ENCODE results near the gene CEP135.

CEP135 gene

GRCh38 chr4:55977811-55978210 lies 29.1 kb downstream of the CEP135 start:
- Histone ChIP-seq H3K9ac (ENCODE audit: low read length) (no peak overlapping the region), H4K91ac (ENCODE audit: low read length) (no peak overlapping the region), H3K4me2 (ENCODE audit: low read length, poor library complexity, severe bottlenecking) (no peak overlapping the region), H4K8ac (ENCODE audit: low read length) (no peak overlapping the region), H2BK5ac (ENCODE audit: low read depth, low read length, poor library complexity, severe bottlenecking) (no peak overlapping the region), H3K36me3 (ENCODE audit: control insufficient read depth in 1 of 2, insufficient read depth in 2 of 2, low read depth in 1 of 2, low read length in 2 of 2) (peaks cover 3 to 64% of the 10 kb centered on the region in 2 experiments), H3K4me1 (ENCODE audit: control insufficient read depth, insufficient read depth, low read depth, low read length) (no peaks in the 10 kb centered on the region), H3K27me3 (ENCODE audit: control insufficient read depth in 1 of 2, insufficient read depth in 1 of 2, low read length in 2 of 2) (no peaks in the 10 kb centered on the region), H3K18ac (ENCODE audit: low read depth in 1 of 2, low read length in 2 of 2) (no peak overlapping the region), H3K79me1 (replicated peaks; ENCODE audit: low read length, poor library complexity, severe bottlenecking) (no peaks in the 10 kb centered on the region), H2AFZ (ENCODE audit: low read depth, low read length) (no peak overlapping the region), H3K4ac (ENCODE audit: low read depth in 1 of 2, low read length in 2 of 2) (no peak overlapping the region), H3K23ac (ENCODE audit: low read length in 2 of 2) (no peak overlapping the region), H2BK15ac (ENCODE audit: low read depth, poor library complexity, severe bottlenecking) (no peak overlapping the region), H2BK12ac (ENCODE audit: low read length in 2 of 2) (no peak overlapping the region), H2BK120ac (ENCODE audit: low read depth, low read length) (no peak overlapping the region), H3K9me3 (ENCODE audit: control insufficient read depth, low read length) (no peaks in the 10 kb centered on the region), H3K27ac (ENCODE audit: low read length, poor library complexity, severe bottlenecking) (no peak overlapping the region), H3K4me3 (ENCODE audit: insufficient read depth in 1 of 2, low read depth in 1 of 2, low read length in 2 of 2) (no peak overlapping the region), H3K14ac (ENCODE audit: low read length in 2 of 2) (no peak overlapping the region), H2AK5ac (ENCODE audit: low read length, severe bottlenecking) (no peak overlapping the region)
- WGBS: 98% methylated on average over 2 of the region's 4 CpGs
- no peak for DNase-seq

GRCh38 chr4:55979562-55979961 lies 30.8 kb downstream of the CEP135 start:
- Histone ChIP-seq H2AK5ac (ENCODE audit: low read length, severe bottlenecking) (no peak overlapping the region), H2BK12ac (ENCODE audit: low read length in 2 of 2) (no peak overlapping the region), H4K8ac (ENCODE audit: low read length) (no peak overlapping the region), H2BK5ac (ENCODE audit: low read depth, low read length, poor library complexity, severe bottlenecking) (no peak overlapping the region), H3K23ac (ENCODE audit: low read length in 2 of 2) (no peak overlapping the region), H4K91ac (ENCODE audit: low read length) (no peak overlapping the region), H2BK120ac (ENCODE audit: low read depth, low read length) (no peak overlapping the region), H3K9ac (ENCODE audit: low read length) (no peak overlapping the region), H3K18ac (ENCODE audit: low read depth in 1 of 2, low read length in 2 of 2) (no peak overlapping the region), H3K4ac (ENCODE audit: low read depth in 1 of 2, low read length in 2 of 2) (no peak overlapping the region), H3K4me3 (ENCODE audit: insufficient read depth in 1 of 2, low read depth in 1 of 2, low read length in 2 of 2) (no peak overlapping the region), H2BK15ac (ENCODE audit: low read depth, poor library complexity, severe bottlenecking) (no peak overlapping the region), H3K14ac (ENCODE audit: low read length in 2 of 2) (no peak overlapping the region), H3K27ac (ENCODE audit: low read length, poor library complexity, severe bottlenecking) (no peak overlapping the region), H3K4me2 (ENCODE audit: low read length, poor library complexity, severe bottlenecking) (no peak overlapping the region), H3K4me1 (ENCODE audit: control insufficient read depth, insufficient read depth, low read depth, low read length) (no peaks in the 10 kb centered on the region), H3K9me3 (ENCODE audit: control insufficient read depth, low read length) (no peaks in the 10 kb centered on the region), H3K36me3 (ENCODE audit: control insufficient read depth in 1 of 2, insufficient read depth in 2 of 2, low read depth in 1 of 2, low read length in 2 of 2) (peaks cover 5 to 61% of the 10 kb centered on the region in 2 experiments), H3K79me1 (replicated peaks; ENCODE audit: low read length, poor library complexity, severe bottlenecking) (no peaks in the 10 kb centered on the region), H2AFZ (ENCODE audit: low read depth, low read length) (no peak overlapping the region), H3K27me3 (ENCODE audit: control insufficient read depth in 1 of 2, insufficient read depth in 1 of 2, low read length in 2 of 2) (no peaks in the 10 kb centered on the region)
- 97% methylated on average over 3 of the region's 3 CpGs for WGBS
- no peak for DNase-seq

GRCh38 chr4:55980725-55981124 lies 32.0 kb downstream of the CEP135 start:
- Histone ChIP-seq H3K27ac (ENCODE audit: low read length, poor library complexity, severe bottlenecking) (no peak overlapping the region), H3K9ac (ENCODE audit: low read length) (no peak overlapping the region), H4K91ac (ENCODE audit: low read length) (no peak overlapping the region), H3K23ac (ENCODE audit: low read length in 2 of 2) (no peak overlapping the region), H2AFZ (ENCODE audit: low read depth, low read length) (no peak overlapping the region), H3K36me3 (ENCODE audit: control insufficient read depth in 1 of 2, insufficient read depth in 2 of 2, low read depth in 1 of 2, low read length in 2 of 2) (peaks cover 9 to 56% of the 10 kb centered on the region in 2 experiments), H3K4me2 (ENCODE audit: low read length, poor library complexity, severe bottlenecking) (no peak overlapping the region), H3K79me1 (replicated peaks; ENCODE audit: low read length, poor library complexity, severe bottlenecking) (no peaks in the 10 kb centered on the region), H3K27me3 (ENCODE audit: control insufficient read depth in 1 of 2, insufficient read depth in 1 of 2, low read length in 2 of 2) (no peaks in the 10 kb centered on the region), H2BK5ac (ENCODE audit: low read depth, low read length, poor library complexity, severe bottlenecking) (no peak overlapping the region), H2BK12ac (ENCODE audit: low read length in 2 of 2) (no peak overlapping the region), H3K14ac (ENCODE audit: low read length in 2 of 2) (no peak overlapping the region), H3K18ac (ENCODE audit: low read depth in 1 of 2, low read length in 2 of 2) (no peak overlapping the region), H2BK15ac (ENCODE audit: low read depth, poor library complexity, severe bottlenecking) (no peak overlapping the region), H3K4me1 (ENCODE audit: control insufficient read depth, insufficient read depth, low read depth, low read length) (no peaks in the 10 kb centered on the region), H3K9me3 (ENCODE audit: control insufficient read depth, low read length) (no peaks in the 10 kb centered on the region), H2AK5ac (ENCODE audit: low read length, severe bottlenecking) (no peak overlapping the region), H3K4me3 (ENCODE audit: insufficient read depth in 1 of 2, low read depth in 1 of 2, low read length in 2 of 2) (no peak overlapping the region), H4K8ac (ENCODE audit: low read length) (no peak overlapping the region), H2BK120ac (ENCODE audit: low read depth, low read length) (no peak overlapping the region), H3K4ac (ENCODE audit: low read depth in 1 of 2, low read length in 2 of 2) (no peak overlapping the region)
- 82% methylated on average over 1 of the region's 3 CpGs for whole genome bisulfite sequencing
- no peak for DNase-seq

- Histone ChIP-seq H3K79me1 (replicated peaks; ENCODE audit: low read length, poor library complexity, severe bottlenecking) (no peaks in the 10 kb centered on the region), H3K4ac (ENCODE audit: low read depth in 1 of 2, low read length in 2 of 2) (no peak overlapping the region), H2BK12ac (ENCODE audit: low read length in 2 of 2) (no peak overlapping the region), H3K36me3 (ENCODE audit: control insufficient read depth in 1 of 2, insufficient read depth in 2 of 2, low read depth in 1 of 2, low read length in 2 of 2) (peaks cover 7 to 66% of the 10 kb centered on the region in 2 experiments), H3K9me3 (ENCODE audit: control insufficient read depth, low read length) (no peaks in the 10 kb centered on the region), H3K18ac (ENCODE audit: low read depth in 1 of 2, low read length in 2 of 2) (no peak overlapping the region), H2AK5ac (ENCODE audit: low read length, severe bottlenecking) (no peak overlapping the region), H2AFZ (ENCODE audit: low read depth, low read length) (no peak overlapping the region), H3K4me2 (ENCODE audit: low read length, poor library complexity, severe bottlenecking) (no peak overlapping the region), H2BK5ac (ENCODE audit: low read depth, low read length, poor library complexity, severe bottlenecking) (no peak overlapping the region), H4K8ac (ENCODE audit: low read length) (no peak overlapping the region), H3K27ac (ENCODE audit: low read length, poor library complexity, severe bottlenecking) (no peak overlapping the region), H3K4me3 (ENCODE audit: insufficient read depth in 1 of 2, low read depth in 1 of 2, low read length in 2 of 2) (no peak overlapping the region), H3K23ac (ENCODE audit: low read length in 2 of 2) (no peak overlapping the region), H3K4me1 (ENCODE audit: control insufficient read depth, insufficient read depth, low read depth, low read length) (no peaks in the 10 kb centered on the region), H2BK120ac (ENCODE audit: low read depth, low read length) (no peak overlapping the region), H3K14ac (ENCODE audit: low read length in 2 of 2) (no peak overlapping the region), H4K91ac (ENCODE audit: low read length) (no peak overlapping the region), H3K27me3 (ENCODE audit: control insufficient read depth in 1 of 2, insufficient read depth in 1 of 2, low read length in 2 of 2) (no peaks in the 10 kb centered on the region), H3K9ac (ENCODE audit: low read length) (no peak overlapping the region), H2BK15ac (ENCODE audit: low read depth, poor library complexity, severe bottlenecking) (no peak overlapping the region)
- no peak for DNase-seq
Measured at GRCh38 chr4:55982976-55983375, 34.2 kb downstream of the CEP135 start.

All from mesenchymal stem cell (in vitro differentiated cells and primary cell).